CD4-positive, alpha-beta T cell treated with Interleukin-12 subunit alpha and Interleukin-12 subunit beta, for 1 hour (primary cell): ENCODE results near the gene SALL1.

ENCODE experiments used
- DNase-seq: peaks from one replicate; pipeline ENCODE4 v3.0.0-alpha.2; 2020

The SALL1 gene

DNA sequence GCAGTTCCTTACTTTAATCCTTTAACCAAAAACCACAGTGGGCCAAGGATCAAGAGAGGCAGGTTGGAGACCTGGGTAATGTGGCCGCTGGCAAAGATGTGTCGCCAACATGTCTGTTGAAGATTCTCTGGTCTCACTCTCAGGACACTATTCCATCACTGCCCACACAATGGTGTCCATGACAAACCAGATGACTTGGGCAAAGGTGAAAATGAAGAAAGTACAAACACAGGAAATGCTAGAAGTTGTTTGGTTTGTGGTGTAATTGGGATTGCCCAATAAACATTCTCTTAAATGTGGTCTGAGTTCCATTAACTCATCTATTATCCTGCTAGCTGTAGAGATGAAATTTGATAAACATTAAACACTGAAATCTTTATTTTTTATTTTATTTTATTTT lies 43.3 kb downstream of the SALL1 start:
- no peak for DNase-seq

DNA sequence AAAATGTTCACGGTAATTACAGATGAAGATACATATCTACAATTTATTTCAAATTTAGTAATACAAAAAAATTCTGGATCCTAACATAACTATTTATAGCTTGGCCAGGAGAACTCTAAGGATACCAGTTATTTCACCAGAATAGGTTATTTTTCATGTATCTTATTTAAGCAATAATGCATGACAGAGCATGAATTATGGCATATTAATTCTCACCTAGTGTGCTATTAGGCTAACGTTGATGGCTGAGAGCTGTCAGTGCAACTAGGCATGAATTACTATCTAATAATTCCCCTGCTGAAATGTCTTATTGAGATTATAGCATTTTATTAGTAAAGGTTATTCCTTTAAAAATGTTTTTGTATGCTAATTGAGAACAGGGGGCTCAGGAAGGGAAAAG lies 44.5 kb downstream of the SALL1 start:
- DNase-seq, result no peak

DNA sequence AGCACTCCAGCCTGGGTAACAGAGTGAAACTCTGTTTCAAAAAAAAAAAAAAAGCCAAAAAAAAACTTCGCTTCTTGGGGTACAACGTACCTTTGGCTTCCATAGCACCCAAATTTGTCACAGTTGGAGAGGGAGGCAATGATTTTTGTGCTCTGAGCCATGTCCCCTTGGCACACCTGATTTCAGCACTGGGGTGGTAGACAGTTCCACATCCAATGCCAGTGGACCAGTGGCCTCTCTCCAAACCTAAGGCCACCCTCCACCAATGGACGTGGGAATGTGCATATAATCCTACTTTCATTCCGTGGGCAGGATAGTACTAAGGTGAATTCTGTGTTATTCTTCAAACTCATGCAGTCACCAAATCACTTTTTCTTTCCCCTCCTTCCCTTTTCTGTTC lies 47.5 kb downstream of the SALL1 start:
- DNase-seq, result no peak

DNA sequence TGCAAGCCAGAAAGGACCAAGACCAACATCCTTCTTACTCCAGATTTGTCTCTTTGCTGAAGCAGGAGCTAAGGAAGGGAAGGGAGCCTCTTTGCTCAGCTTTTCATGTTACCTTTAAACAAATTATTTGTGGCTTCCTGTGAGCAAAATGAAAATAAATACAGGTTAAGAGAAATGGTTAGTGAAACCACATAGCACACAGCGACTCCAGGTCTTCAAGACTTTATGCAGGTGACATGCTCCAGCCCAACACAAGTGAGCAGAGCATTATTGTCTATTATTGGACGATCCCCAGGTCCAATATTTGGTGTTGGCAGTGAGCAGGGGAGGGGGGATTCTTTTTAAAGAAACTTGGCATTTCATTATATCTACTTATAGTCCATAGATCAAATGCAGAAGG lies 53.3 kb downstream of the SALL1 start:
- DNase-seq, result no peak

DNA sequence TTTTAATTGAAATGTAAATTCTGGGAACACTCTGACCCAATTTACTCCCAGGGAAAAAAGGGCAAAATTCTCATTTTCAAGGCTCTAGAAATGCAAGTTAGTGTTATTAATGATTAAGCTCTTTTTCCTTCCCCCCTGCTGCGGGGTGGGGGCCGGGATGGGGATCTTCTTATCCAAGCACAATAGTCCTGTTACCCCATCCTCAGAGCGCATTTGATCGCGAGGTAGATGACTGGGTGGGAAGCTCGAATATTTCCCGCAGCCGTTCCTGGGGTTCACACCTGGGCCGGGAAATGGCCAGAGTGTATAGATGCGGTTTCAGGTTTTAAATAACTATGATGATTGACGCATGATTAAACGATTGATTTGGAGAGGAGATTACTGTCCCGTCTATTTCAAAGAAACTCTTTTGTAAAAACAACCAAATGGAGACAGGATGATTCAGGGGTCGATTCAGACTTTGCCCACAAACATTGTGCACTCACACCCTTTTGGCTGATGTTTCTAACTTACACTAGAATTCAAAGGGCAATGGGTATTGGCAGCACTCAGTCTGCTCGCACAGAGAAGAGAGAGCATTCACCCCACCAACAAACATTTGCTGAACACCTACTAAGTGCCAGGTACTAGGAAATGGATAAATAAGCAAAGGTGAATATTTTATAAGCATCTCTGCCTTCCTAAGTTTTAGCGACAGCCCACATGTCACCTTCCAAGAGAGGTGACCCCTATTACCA lies 55.0 kb downstream of the SALL1 start:
- no peak for DNase-seq

- DNase-seq, result no peak
Observed at GRCh38 chr16:51095084-51095881, 55.8 kb downstream of the SALL1 start.

- DNase-seq, result no peak
Observed at GRCh38 chr16:51093726-51094280, 57.3 kb downstream of the SALL1 start.
